K562 (cell line): Measurements from ENCODE around the gene PDE4D. TPM values are rescaled to one million over a fixed set of nuclear protein-coding genes. Genes with fewer than 3 reads are reported as not detected.

ENCODE experiments used
- ATAC-seq: fragments of 200-7000 bp; cut with Tn5 transposase; 3 replicates; pipeline ENCODE4 v1.9.1; 2020; ENCODE audit warnings: moderate library complexity
- BruUV-seq: library from RNA; stranded (reverse); fragments of 400-500 nt; replicated peaks from 2 replicates; lab custom pipeline; 2021; lab: Mats Ljungman, UMichigan
- CTCF ChIA-PET: fragments of 300-600 bp; formaldehyde crosslinking; extraction: SDS; loops from one replicate; lab custom pipeline; 2021; ENCODE audit warnings: low intra/inter-chr PET ratio; lab: Yijun Ruan, JAX
- POLR2A ChIA-PET: fragments of 300-600, 350-650 bp; sonication (Branson Sonifier 250); formaldehyde crosslinking; extraction: SDS; loops from one replicate; lab custom pipeline; 2021; ENCODE audit warnings: antibody characterized with exemption, inconsistent platforms; lab: Yijun Ruan, JAX
- DNase-seq, 4 experiments: peaks; one replicate each; pipeline versions ENCODE4 v3.0.0 to v3.0.0-alpha.2; 2011 to 2018; ENCODE audit warnings: low spot score in 3 of 4, mixed read lengths in 3 of 4; ENCODE audit errors: extremely low read depth in 1 of 4
- FAIRE-seq: peaks from 2 replicates; lab custom pipeline; 2011; peaks lifted over from hg19 to GRCh38; lab: Jason Lieb, UNC
- H2AFZ ChIP-seq: 2 replicates; pipeline ENCODE4 v1.6.0; 2011; ENCODE audit warnings: low read depth, low read length, control low read depth, inconsistent platforms
- H3K27ac ChIP-seq: fragments of 200-600 bp; 3 replicates; pipeline ENCODE4 v1.8.0; 2011; ENCODE audit warnings: low read depth, mild to moderate bottlenecking, control low read depth, inconsistent platforms, low read length, moderate library complexity, mixed read lengths; ENCODE audit errors: extremely low read depth
- H3K27me3 ChIP-seq, 2 experiments: fragments of 300-600 bp in 1 of 2; 2 replicates in 1 of 2; 3 replicates in 1 of 2; pipeline versions ENCODE4 v1.6.0 to v1.8.0; 2011; ENCODE audit warnings: inconsistent platforms in 2 of 2, low read length in 2 of 2, mild to moderate bottlenecking in 1 of 2, mixed read lengths in 1 of 2, moderate library complexity in 1 of 2; ENCODE audit not compliant: control insufficient read depth in 2 of 2, insufficient read depth in 2 of 2
- H3K36me3 ChIP-seq: fragments of 300-600 bp; 3 replicates; pipeline ENCODE4 v1.8.0; 2011; ENCODE audit warnings: mild to moderate bottlenecking, low read length, inconsistent platforms; ENCODE audit not compliant: control insufficient read depth, insufficient read depth
- H3K4me1 ChIP-seq, 2 experiments: fragments of 200-600 bp in 1 of 2; replicated peaks in 1 of 2; 2 replicates in 1 of 2; 3 replicates in 1 of 2; pipeline versions ENCODE4 v1.5.1 to v1.8.0; 2011; ENCODE audit warnings: inconsistent platforms in 2 of 2, low read length in 2 of 2, mild to moderate bottlenecking in 1 of 2, mixed read lengths in 1 of 2, moderate library complexity in 1 of 2; ENCODE audit not compliant: control insufficient read depth in 2 of 2, insufficient read depth in 2 of 2
- H3K4me2 ChIP-seq: 2 replicates; pipeline ENCODE4 v1.6.1; 2011; ENCODE audit warnings: low read length, control low read depth, inconsistent platforms, mixed read lengths; ENCODE audit not compliant: insufficient read depth
- H3K4me3 ChIP-seq: fragments of 200-600 bp; sonication (generic), shearing (Covaris generic); 2 replicates; pipeline ENCODE4 v1.5.1; 2016; ENCODE audit warnings: control low read depth, inconsistent platforms
- H3K79me2 ChIP-seq: fragments of 200-600 bp; 3 replicates; pipeline ENCODE4 v1.8.0; 2011; ENCODE audit warnings: low read length, inconsistent platforms; ENCODE audit not compliant: control insufficient read depth, insufficient read depth
- H3K9ac ChIP-seq, 2 experiments: 2 replicates each; pipeline versions ENCODE4 v1.6.0 to v1.6.1; 2011; ENCODE audit warnings: low read depth in 2 of 2, low read length in 2 of 2, control low read depth in 1 of 2, inconsistent platforms in 1 of 2, mild to moderate bottlenecking in 1 of 2, mixed read lengths in 1 of 2; ENCODE audit not compliant: insufficient read depth in 1 of 2
- H3K9me1 ChIP-seq: one replicate; pipeline ENCODE4 v1.6.0; 2011; ENCODE audit warnings: inconsistent platforms, mild to moderate bottlenecking, low read length, moderate library complexity; ENCODE audit not compliant: control insufficient read depth, insufficient read depth
- H3K9me3 ChIP-seq: replicated peaks from 2 replicates; pipeline ENCODE4 v1.5.1; 2011; ENCODE audit warnings: low read depth, low read length, inconsistent platforms; ENCODE audit not compliant: control insufficient read depth, insufficient read depth
- H4K20me1 ChIP-seq: replicated peaks from 2 replicates; pipeline ENCODE4 v1.6.1; 2011; ENCODE audit warnings: low read length, inconsistent platforms, mixed read lengths; ENCODE audit not compliant: control insufficient read depth, insufficient read depth
- BRCA1 ChIP-seq, 2 experiments: fragments of 450-650 bp in 1 of 2; sonication (generic) in 1 of 2; formaldehyde crosslinking in 1 of 2; IDR thresholded peaks; 2 replicates each; pipeline versions ENCODE4 v1.5.0 to v1.6.1; 2017 to 2020; ENCODE audit warnings: mild to moderate bottlenecking in 1 of 2, missing genetic modification reagents in 1 of 2
- CTBP1 ChIP-seq: fragments of 450-650 bp; IDR thresholded peaks from 2 replicates; pipeline ENCODE4 v1.6.1; 2016; ENCODE audit warnings: borderline replicate concordance
- EHMT2 ChIP-seq: fragments of 450-650 bp; IDR thresholded peaks from 2 replicates; pipeline ENCODE4 v1.6.1; 2018; ENCODE audit warnings: antibody characterized with exemption
- FOSL1 ChIP-seq: fragments of 200-800 bp; sonication (Bioruptor generic); conservative IDR thresholded peaks from 2 replicates; pipeline ENCODE4 v1.6.1; 2016; ENCODE audit warnings: missing genetic modification characterization, missing compliant biosample characterization
- HLTF ChIP-seq: fragments of 450-650 bp; IDR thresholded peaks from 2 replicates; pipeline ENCODE4 v1.6.1; 2016
- IFI16 ChIP-seq: fragments of 250-450 bp; sonication (Bioruptor Pico); IDR thresholded peaks from 2 replicates; pipeline ENCODE4 v2.1.2; 2022; ENCODE audit warnings: mild to moderate bottlenecking, inconsistent platforms
- IRF2 ChIP-seq: sonication (generic); formaldehyde crosslinking; IDR thresholded peaks from 2 replicates; pipeline ENCODE4 v1.8.1; 2022; ENCODE audit warnings: mild to moderate bottlenecking, missing genetic modification reagents
- KLF6 ChIP-seq: fragments of 250-450 bp; sonication (Bioruptor Pico); IDR thresholded peaks from 2 replicates; pipeline ENCODE4 v1.4.0; 2020; ENCODE audit warnings: mild to moderate bottlenecking, moderate library complexity, borderline replicate concordance
- MAZ ChIP-seq, 2 experiments: fragments of 450-650 bp in 1 of 2; sonication (generic) in 1 of 2; formaldehyde crosslinking; IDR thresholded peaks in 1 of 2; conservative IDR thresholded peaks in 1 of 2; 2 replicates each; pipeline versions ENCODE4 v1.4.0 to v1.5.0; 2020; ENCODE audit warnings: mild to moderate bottlenecking in 1 of 2, missing genetic modification reagents in 1 of 2
- PCBP2 ChIP-seq: fragments of 200-400 bp; formaldehyde crosslinking; IDR thresholded peaks from 2 replicates; pipeline ENCODE4 v1.6.1; 2018; ENCODE audit warnings: low read length, low read depth, mild to moderate bottlenecking, moderate library complexity; ENCODE audit not compliant: poor library complexity, severe bottlenecking
- SREBF1 ChIP-seq: fragments of 150-350 bp; IDR thresholded peaks from 2 replicates; pipeline ENCODE4 v1.6.1; 2014; ENCODE audit warnings: antibody characterized with exemption, low read depth, low read length, borderline replicate concordance
- SUPT5H ChIP-seq: fragments of 450-650 bp; IDR thresholded peaks from 2 replicates; pipeline ENCODE4 v1.6.1; 2016
- ZNF24 ChIP-seq: fragments of 450-650 bp; IDR thresholded peaks from 2 replicates; pipeline ENCODE4 v1.6.1; 2016
- ZNF263 ChIP-seq: sonication (generic); formaldehyde crosslinking; IDR thresholded peaks from 2 replicates; pipeline ENCODE4 v1.8.0; 2022; ENCODE audit warnings: mild to moderate bottlenecking, missing genetic modification reagents, borderline replicate concordance
- ZNF707 ChIP-seq: fragments of 250-450 bp; sonication (Bioruptor Pico); conservative IDR thresholded peaks from 2 replicates; pipeline ENCODE4 v1.8.0; 2022; ENCODE audit warnings: inconsistent platforms, mild to moderate bottlenecking, moderate library complexity
- ZNF75A ChIP-seq: fragments of 450-650 bp; formaldehyde crosslinking; IDR thresholded peaks from 2 replicates; pipeline ENCODE4 v1.4.0; 2020; ENCODE audit warnings: mild to moderate bottlenecking
- WGBS: fragments of 100-300 bp; shearing (Covaris generic); methylation state at CpG from one replicate; pipeline ENCODE4 v1.1.6; 2016; ENCODE audit warnings: low coverage, mixed read lengths; ENCODE audit not compliant: insufficient coverage; ENCODE audit errors: missing lambda C conversion rate; 5-methylcytosine and 5-hydroxymethylcytosine counted together
- in situ Hi-C: fragments of 300-500 bp; cut with MboI; formaldehyde crosslinking; loops from 4 replicates; pipeline ENCODE4 v1.15.0; 2018; ENCODE audit warnings: inconsistent platforms, mixed read lengths
- intact Hi-C: fragments of 100-400 bp; cut with micrococcal nuclease; formaldehyde crosslinking; loops from 2 replicates; pipeline ENCODE4 v1.14.2; 2022
- polyA plus RNA-seq, 8 experiments: library from polyadenylated mRNA; depleted of rRNA in 4 of 8; stranded (reverse) in 5 of 8; unstranded in 3 of 8; fragments of >200 nt; fragmentation: Nextera tagmentation in 2 of 8; fragmentation: Illumina TruSeq in 1 of 8; extraction: Ambion mirVana in 2 of 8; extraction: Trizol in 1 of 8; gene quantifications; 2 replicates each; pipeline versions ENCODE4 v1.2.1 to v1.2.3, GENCODE V29; 2011 to 2014; ENCODE audit warnings: inconsistent platforms in 1 of 8, missing spikeins in 1 of 8
- total RNA-seq, 7 experiments: library from RNA; depleted of rRNA in 6 of 7; stranded (reverse); fragments of >200 nt in 6 of 7; fragmentation: Illumina TruSeq in 2 of 7; extraction: Trizol in 2 of 7; gene quantifications; 2 replicates each; pipeline versions ENCODE4 v1.2.1 to v1.2.3, GENCODE V29; 2011 to 2021; ENCODE audit warnings: low replicate concordance in 1 of 7
- TF ChIP-seq, protein P1 (sequence below): IDR thresholded peaks from 3 replicates; pipeline ENCODE4 v1.6.1; 2011; ENCODE audit warnings: borderline replicate concordance, mild to moderate bottlenecking; ENCODE audit not compliant: insufficient read length, insufficient read depth
- TF ChIP-seq, protein P2 (sequence below): fragments of 450-650 bp; IDR thresholded peaks from 2 replicates; pipeline ENCODE4 v1.6.1; 2016

The PDE4D gene
- total and polyA plus RNA-seq, 9 of the 15 experiments (the other 6 are each of a cell fraction or from before 2014, with no cell fraction given): 0.04 to 0.46 (median 0.13) TPM

DNA sequence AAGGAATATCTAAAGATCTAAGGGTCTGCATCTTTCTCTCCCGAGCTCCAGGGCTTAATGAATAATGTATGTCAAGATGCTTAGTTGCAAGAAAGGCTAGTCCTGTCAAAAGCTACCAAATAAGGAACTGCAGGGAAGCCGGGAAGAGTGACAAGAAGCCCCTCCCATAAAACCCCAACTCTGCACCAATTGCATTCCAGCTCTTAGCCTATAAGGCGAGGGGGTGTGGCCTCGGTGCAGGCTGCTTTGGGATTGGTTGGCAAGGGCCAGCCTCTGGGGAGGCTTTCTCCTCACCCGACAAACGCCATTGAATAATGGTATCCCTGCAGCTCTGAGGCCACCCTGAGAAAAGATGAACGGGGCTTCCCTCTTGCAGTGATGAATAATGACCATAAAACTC is 893.7 kb downstream of the PDE4D start:
- intact Hi-C loops: no loop called here
- 4% methylated on average over 7 of the region's 7 CpGs for WGBS

DNA sequence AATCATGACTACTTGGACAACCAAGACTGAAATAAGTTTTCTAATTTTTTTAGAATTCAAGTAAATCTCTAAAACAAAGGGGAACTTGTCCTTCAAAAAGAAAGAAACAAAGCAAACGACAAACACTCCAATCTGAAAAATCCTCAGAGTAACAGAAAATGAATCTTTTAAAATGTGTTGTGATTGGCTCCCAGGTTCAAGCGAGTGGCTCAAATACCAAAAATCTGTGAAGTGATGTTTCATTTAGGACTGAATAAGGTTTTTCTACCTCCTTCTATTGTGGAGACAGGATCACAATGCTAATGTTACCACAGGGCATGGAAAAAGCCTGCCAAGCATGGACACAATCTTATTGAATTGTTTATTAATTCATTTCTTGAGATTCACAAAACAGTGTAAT is 895.0 kb downstream of the PDE4D start:
- CTCF ChIA-PET: no interaction called here
- Histone ChIP-seq H2AFZ (no peak overlapping the region), H3K9me3 (no peaks in the 10 kb centered on the region), H3K36me3 (no peaks in the 10 kb centered on the region), H3K9ac (no peak overlapping the region), H3K79me2 (no peaks in the 10 kb centered on the region), H4K20me1 (no peaks in the 10 kb centered on the region), H3K27me3 (no peaks in the 10 kb centered on the region), H3K4me1 (no peaks in the 10 kb centered on the region), H3K9me1 (no peaks in the 10 kb centered on the region), H3K4me3 (no peak overlapping the region), H3K27ac (no peak overlapping the region), H3K4me2 (no peak overlapping the region)
- in situ Hi-C loops: no loop called here
- DNase-seq (no peak), ATAC-seq (no peak), FAIRE-seq (no peak)
- BruUV-seq: no TSS peak
- intact Hi-C loops: no loop called here
- POLR2A ChIA-PET: no interaction called here
- 3% methylated on average over 2 of the region's 2 CpGs for WGBS
- TF ChIP-seq, protein P1, sequence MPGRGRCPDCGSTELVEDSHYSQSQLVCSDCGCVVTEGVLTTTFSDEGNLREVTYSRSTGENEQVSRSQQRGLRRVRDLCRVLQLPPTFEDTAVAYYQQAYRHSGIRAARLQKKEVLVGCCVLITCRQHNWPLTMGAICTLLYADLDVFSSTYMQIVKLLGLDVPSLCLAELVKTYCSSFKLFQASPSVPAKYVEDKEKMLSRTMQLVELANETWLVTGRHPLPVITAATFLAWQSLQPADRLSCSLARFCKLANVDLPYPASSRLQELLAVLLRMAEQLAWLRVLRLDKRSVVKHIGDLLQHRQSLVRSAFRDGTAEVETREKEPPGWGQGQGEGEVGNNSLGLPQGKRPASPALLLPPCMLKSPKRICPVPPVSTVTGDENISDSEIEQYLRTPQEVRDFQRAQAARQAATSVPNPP: no peak
- TF ChIP-seq IRF2 (CRISPR knock-in tag): no peak
- no peak for TF ChIP-seq CTBP1
- no peak for TF ChIP-seq EHMT2
- TF ChIP-seq ZNF263 (CRISPR knock-in tag): no peak
- TF ChIP-seq SREBF1: no peak
- no peak for TF ChIP-seq FOSL1 (tag)
- no peak for TF ChIP-seq MAZ (CRISPR knock-in tag; conservative IDR thresholded peaks at IDR 0.05 in 1 of 2, IDR thresholded peaks at IDR 0.05 in 1 of 2)
- no peak for TF ChIP-seq HLTF
- no peak for TF ChIP-seq ZNF24
- TF ChIP-seq SUPT5H: no peak
- no peak for TF ChIP-seq IFI16
- no peak for TF ChIP-seq ZNF707 (CRISPR knock-in tag)

More for the DNA sequence above, 893.7 kb downstream of the PDE4D start:
- Histone ChIP-seq H3K27ac (no peak overlapping the region), H3K9me3 (no peaks in the 10 kb centered on the region), H3K36me3 (no peaks in the 10 kb centered on the region), H3K9ac (no peak overlapping the region), H4K20me1 (no peaks in the 10 kb centered on the region), H3K4me2 (no peak overlapping the region), H3K4me3 (no peak overlapping the region), H3K9me1 (no peaks in the 10 kb centered on the region), H2AFZ (no peak overlapping the region), H3K4me1 (no peaks in the 10 kb centered on the region), H3K79me2 (no peaks in the 10 kb centered on the region), H3K27me3 (no peaks in the 10 kb centered on the region)
- ATAC-seq (peak; percentile 74), DNase-seq (peak; percentile 24 to 38 (median 30)), FAIRE-seq (no peak)
- POLR2A ChIA-PET: interaction anchor here (0.6 kb wide), 1 partner anchor 444 kb away, joined by 4 read pairs; no protein-coding TSS in a partner anchor
- BruUV-seq: no TSS peak
- TF ChIP-seq, protein P2, sequence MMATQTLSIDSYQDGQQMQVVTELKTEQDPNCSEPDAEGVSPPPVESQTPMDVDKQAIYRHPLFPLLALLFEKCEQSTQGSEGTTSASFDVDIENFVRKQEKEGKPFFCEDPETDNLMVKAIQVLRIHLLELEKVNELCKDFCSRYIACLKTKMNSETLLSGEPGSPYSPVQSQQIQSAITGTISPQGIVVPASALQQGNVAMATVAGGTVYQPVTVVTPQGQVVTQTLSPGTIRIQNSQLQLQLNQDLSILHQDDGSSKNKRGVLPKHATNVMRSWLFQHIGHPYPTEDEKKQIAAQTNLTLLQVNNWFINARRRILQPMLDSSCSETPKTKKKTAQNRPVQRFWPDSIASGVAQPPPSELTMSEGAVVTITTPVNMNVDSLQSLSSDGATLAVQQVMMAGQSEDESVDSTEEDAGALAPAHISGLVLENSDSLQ: peak; percentile 26; the same call in 1 of the 2 replicates
- no peak for TF ChIP-seq BRCA1 (IDR thresholded peaks at IDR 0.05)
- no peak for TF ChIP-seq BRCA1 (CRISPR knock-in tag; IDR thresholded peaks at IDR 0.05)
- TF ChIP-seq ZNF75A (CRISPR knock-in tag): no peak
- no peak for TF ChIP-seq PCBP2
- no peak for TF ChIP-seq KLF6 (CRISPR knock-in tag)
- CTCF ChIA-PET: no interaction called here
- in situ Hi-C loops: no loop called here
